Islet of Langerhans (tissue), 1 donor: ENCODE measurements around the gene RGS7BP.

Experiments
- FAIRE-seq: peaks from one replicate; lab custom pipeline; 2011; peaks lifted over from hg19 to GRCh38; lab: Jason Lieb, UNC

Gene RGS7BP

GRCh38 chr5:64505769-64506566 is at the start of gene RGS7BP:
TSS of gene RGS7BP (plus strand) at chr5:64506015. CDS start at chr5:64506625, 610 bp downstream.
- FAIRE-seq = no peak

GRCh38 chr5:64457846-64458245 is 48.0 kb upstream of the RGS7BP start:
- FAIRE-seq = no peak

GRCh38 chr5:64458948-64459347 is 46.9 kb upstream of the RGS7BP start:
- no peak for FAIRE-seq

- no peak for FAIRE-seq
Measured at GRCh38 chr5:64462391-64462790, 43.4 kb upstream of the RGS7BP start.

DNA sequence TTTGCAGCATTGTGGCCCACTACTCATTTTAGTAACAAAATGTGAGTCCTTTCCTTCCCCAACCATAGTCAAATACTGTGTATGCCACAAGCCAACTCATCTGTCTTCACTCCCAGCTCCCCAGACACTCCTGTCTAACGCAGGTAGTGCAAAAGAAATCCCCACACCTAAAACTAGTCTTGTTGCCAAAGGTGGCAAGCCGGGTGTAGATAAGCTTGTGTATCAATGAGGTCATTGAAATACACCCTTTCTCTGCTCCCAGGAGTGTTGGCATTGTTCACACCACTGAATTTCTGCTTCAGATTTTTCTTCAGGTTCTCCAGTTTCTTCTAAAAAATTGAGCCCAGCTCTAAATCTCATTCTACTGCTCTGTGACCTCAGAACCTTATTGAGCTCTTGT is 19.7 kb upstream of the RGS7BP start:
- no peak for FAIRE-seq

DNA sequence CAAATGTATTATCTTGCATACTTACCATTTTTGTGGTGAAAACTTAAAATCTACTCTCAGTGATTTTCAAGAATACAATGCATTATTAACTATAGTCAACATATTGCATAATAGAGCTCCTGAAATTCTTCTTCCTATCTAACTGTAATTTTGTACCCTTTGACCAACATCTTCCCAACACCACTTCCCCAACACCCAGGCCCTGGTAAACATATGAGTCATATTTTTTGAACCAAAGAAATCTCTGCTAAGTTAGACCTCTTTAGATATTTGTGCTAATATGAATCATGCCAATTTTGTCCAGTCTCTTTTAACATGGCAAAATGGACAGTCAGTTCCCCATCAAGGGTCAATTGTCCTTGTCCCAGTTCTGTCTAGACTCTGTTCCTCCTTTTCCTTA is 18.5 kb upstream of the RGS7BP start:
- FAIRE-seq = no peak

- FAIRE-seq = no peak
Measured at GRCh38 chr5:64489857-64490256, 16.0 kb upstream of the RGS7BP start.

- no peak for FAIRE-seq
Measured at GRCh38 chr5:64497386-64497785, 8.4 kb upstream of the RGS7BP start.

GRCh38 chr5:64502196-64502595 is 3.6 kb upstream of the RGS7BP start:
- FAIRE-seq = no peak

- FAIRE-seq = no peak
Measured at GRCh38 chr5:64506567-64507263, 900 bp downstream of the RGS7BP start.

DNA sequence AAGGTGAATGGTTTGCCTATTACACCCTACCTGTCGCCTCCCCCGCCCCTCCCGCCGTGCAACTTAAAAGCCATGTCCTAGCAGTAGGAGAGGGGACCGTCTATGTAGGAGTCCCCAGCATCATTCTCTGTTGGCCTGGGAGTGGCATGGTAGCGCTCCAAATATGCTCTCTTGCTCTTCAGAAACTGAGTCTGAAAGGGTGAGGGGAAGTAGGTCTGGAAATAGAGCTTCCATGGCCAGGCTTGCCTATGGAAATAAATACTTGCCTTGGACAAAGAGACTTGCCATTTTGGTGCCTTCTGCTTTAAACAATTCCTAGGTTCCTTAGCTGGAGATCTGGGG is 1.4 kb downstream of the RGS7BP start:
- no peak for FAIRE-seq

GRCh38 chr5:64509828-64510227 is 4.0 kb downstream of the RGS7BP start:
- FAIRE-seq = no peak

GRCh38 chr5:64513492-64513891 is 7.7 kb downstream of the RGS7BP start:
- no peak for FAIRE-seq

GRCh38 chr5:64514612-64515011 is 8.8 kb downstream of the RGS7BP start:
- no peak for FAIRE-seq

GRCh38 chr5:64516216-64516615 is 10.4 kb downstream of the RGS7BP start:
- FAIRE-seq = no peak

DNA sequence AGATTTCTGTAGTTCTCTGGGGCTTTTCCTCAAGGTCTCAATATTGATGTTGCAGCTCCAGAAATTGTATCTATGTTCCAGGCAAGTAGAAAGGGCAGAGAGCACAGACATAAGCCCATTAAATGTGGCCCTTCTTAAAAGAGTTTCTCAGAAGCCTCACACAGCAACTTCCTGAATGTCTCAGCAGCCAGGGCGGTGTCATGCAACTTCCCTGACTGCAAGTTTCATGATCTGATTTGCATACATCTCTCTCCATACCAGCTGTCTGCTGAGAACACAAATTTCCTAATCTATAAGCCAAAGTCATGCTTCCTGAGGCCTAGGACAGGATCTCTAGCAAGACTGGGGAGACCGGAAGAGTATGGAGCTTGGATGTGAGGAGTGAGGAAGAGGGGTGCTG is 13.0 kb downstream of the RGS7BP start:
- FAIRE-seq = no peak

DNA sequence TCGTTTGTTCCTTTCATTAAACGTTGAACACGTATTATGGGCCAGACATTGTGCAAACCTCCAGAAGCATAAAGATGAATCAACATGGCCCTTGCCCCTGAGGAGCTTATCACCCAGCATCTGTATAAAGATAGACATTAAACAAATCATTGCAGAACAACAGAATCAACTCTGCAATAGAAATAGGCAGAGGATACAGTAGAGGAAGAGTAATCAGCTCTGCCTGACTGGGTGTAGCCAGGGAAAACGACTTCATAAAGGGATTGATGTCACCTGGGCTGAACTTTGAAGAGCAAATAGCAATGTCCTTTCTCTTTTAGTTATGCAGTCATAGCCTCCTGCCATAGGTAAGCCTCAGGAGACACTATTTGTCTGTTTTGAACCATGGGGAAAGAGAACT is 13.4 kb downstream of the RGS7BP start:
- FAIRE-seq = no peak

DNA sequence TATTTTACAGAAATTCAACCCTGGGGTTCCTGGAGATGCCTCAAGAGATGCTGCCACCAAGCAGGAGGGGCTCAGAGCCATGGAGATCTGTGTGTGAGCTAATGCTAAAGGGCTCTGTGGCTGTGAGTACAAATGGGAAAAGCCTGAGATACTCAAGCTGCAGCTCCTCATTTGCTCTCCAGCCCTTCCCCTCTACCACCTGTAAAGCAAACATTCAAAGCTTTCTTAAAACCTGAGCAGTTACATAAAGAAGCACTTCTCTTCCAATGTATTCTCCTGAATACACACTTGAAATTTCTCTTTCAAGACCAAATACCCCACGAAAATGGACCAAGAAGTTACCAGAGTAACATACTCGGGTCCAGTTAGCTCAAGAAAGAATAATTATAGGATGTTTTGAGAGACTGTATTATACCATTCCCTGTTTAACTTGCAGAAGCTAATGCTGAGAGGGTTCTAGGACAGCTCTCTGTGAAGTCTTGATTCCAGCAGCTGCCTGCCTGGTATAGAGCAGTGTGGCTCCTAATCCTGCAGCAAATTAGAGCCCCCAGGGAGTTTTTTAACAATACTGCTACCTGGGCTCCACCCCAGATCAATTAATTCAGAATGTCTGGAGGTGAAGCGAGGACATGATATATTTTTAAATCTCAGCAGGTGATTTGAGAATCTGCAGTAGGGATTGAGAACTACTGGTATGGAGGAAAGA is 21.1 kb downstream of the RGS7BP start:
- no peak for FAIRE-seq

GRCh38 chr5:64530076-64530475 is 24.3 kb downstream of the RGS7BP start:
- FAIRE-seq = no peak

- FAIRE-seq = no peak
Measured at GRCh38 chr5:64532212-64532611, 26.4 kb downstream of the RGS7BP start.

DNA sequence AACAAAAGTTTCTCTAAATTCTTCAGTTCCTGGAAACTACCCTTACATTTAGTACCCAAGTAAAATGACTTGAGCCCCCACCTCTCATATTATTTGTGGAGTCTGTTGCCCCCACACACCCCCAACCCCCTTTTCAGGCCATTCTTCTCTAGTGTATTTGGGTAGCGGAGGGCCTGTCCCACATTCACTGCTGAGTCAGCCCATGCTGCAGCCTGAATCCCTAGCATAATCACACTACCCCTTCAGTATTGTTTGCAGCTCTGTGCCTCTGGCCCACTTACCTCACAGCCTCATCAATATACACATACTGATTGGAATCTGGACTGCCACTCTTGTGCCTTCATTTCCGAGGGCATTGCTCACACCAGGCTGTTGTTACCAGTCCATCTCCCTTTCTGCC is 26.8 kb downstream of the RGS7BP start:
- no peak for FAIRE-seq

DNA sequence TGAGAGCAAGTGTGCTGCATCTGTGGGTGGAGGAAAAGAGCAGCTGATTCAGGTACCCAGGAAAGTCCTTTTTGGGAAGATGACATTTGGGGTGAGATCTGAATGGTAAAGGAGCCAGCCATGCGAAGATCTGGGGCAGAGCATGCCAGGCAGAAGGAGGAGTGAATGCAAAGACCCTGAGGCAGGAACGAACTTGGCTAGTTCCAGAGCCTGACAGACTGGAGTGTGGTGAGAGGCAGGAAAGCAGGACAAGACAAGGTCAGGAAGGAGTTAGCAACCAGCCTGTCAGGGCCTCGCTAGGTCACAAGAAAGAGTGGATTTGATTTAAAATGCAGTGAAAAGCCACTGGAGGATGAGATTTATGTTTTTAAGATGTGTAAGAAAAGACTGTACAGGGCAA is 28.2 kb downstream of the RGS7BP start:
- FAIRE-seq = no peak

- no peak for FAIRE-seq
Measured at GRCh38 chr5:64557911-64558310, 52.1 kb downstream of the RGS7BP start.
